ENCODE measurements around the gene DYNAP.

The DYNAP gene

DNA sequence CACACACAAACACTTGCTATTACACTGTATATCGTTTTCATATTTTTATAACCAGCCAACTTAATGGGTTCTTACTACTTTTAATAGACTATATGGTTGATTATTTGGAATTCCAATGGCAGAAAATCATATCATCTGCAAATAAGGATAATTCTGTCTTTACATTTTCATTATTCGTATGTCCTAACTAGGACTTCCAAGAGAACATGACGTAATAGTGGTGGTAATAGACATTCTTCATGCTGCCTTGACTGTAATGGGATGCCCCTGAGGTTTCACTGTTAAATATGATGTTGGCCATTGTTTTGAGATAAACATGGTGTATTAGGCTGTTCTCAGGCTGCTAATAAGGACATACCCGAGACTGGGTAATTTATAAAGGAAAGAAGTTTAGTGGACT, 45.2 kb downstream of the DYNAP start:
- DNase-seq (ENCODE audit: low read depth) = no peak

- DNase-seq (ENCODE audit: low read depth) = no peak
Observed at GRCh38 chr18:54641734-54642133, 50.7 kb downstream of the DYNAP start.

DNA sequence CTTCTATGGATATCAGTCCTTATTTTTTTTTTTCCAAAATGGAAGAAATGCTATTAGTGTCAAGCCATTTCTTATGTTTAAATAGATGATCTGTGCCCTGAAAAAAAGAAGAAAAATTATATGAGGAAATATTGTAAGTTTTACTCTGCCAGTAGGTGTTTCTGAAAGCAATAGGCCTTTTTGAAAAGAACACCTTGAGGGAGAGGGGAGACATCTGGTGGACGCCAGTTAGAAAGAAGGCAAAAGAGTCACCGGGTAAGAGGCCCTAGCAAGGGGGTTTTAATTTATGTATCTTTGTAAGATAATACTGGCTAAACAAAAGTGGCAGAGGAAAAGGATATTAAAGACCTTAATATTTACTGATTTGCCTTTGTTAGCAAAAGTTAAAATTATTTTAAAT, 56.1 kb downstream of the DYNAP start:
- DNase-seq (ENCODE audit: low read depth) = no peak

Data from stimulated activated CD8-positive, alpha-beta memory T cell treated with anti-CD3 and anti-CD28 coated beads, Interleukin-12 subunit alpha, Interleukin-12 subunit beta, amount 100 ng/mL, for 1 hour (primary cell).